Hematopoietic multipotent progenitor cell treated with erythropoietin and hydrocortisone succinate and interleukin-3 and kit ligand, for 17 days (in vitro differentiated cells): ENCODE measurements around the gene VWA8.
"Not testable (repeated sequence)": the region's sequence is repeated elsewhere in the genome, so short reads cannot be mapped to it uniquely, and the experiment has no call there.

Source experiments
- DNase-seq: peaks from one replicate; pipeline ENCODE4 v3.0.0-alpha.2; 2015; ENCODE audit warnings: low spot score

VWA8 gene

GRCh38 chr13:41922894-41923293 is 38.0 kb downstream of the VWA8 start:
- not testable (repeated sequence) for DNase-seq

- no peak for DNase-seq
These were observed 41.0 kb downstream of the VWA8 start for GRCh38 chr13:41919741-41920487.

GRCh38 chr13:41919031-41919740 is 41.7 kb downstream of the VWA8 start:
- DNase-seq: no peak

- DNase-seq: no peak
These were observed 43.3 kb downstream of the VWA8 start for GRCh38 chr13:41917641-41918040.

GRCh38 chr13:41916173-41916954 is 44.5 kb downstream of the VWA8 start:
- DNase-seq: peak; percentile 19

- no peak for DNase-seq
These were observed 45.8 kb downstream of the VWA8 start for GRCh38 chr13:41915081-41915480.

GRCh38 chr13:41914552-41914951 is 46.4 kb downstream of the VWA8 start:
- DNase-seq: no peak

- no peak for DNase-seq
These were observed 51.4 kb downstream of the VWA8 start for GRCh38 chr13:41909506-41909905.

GRCh38 chr13:41905600-41906254 is 55.2 kb downstream of the VWA8 start:
- DNase-seq: peak; percentile 78

GRCh38 chr13:41900918-41901317 is 60.0 kb downstream of the VWA8 start:
- no peak for DNase-seq

GRCh38 chr13:41898411-41898810 is 62.5 kb downstream of the VWA8 start:
- not testable (repeated sequence) for DNase-seq

- no peak for DNase-seq
These were observed 63.8 kb downstream of the VWA8 start for GRCh38 chr13:41897126-41897525.

- DNase-seq: no peak
These were observed 65.4 kb downstream of the VWA8 start for GRCh38 chr13:41895478-41895877.

GRCh38 chr13:41891119-41891518 is 69.8 kb downstream of the VWA8 start:
- DNase-seq: no peak

GRCh38 chr13:41883147-41883546 is 77.8 kb downstream of the VWA8 start:
- no peak for DNase-seq

- DNase-seq: not testable (repeated sequence)
These were observed 79.0 kb downstream of the VWA8 start for GRCh38 chr13:41881890-41882289.

- no peak for DNase-seq
These were observed 79.9 kb downstream of the VWA8 start for GRCh38 chr13:41880966-41881365.

GRCh38 chr13:41864658-41865057 is 96.3 kb downstream of the VWA8 start:
- no peak for DNase-seq

- DNase-seq: not testable (repeated sequence)
These were observed 98.2 kb downstream of the VWA8 start for GRCh38 chr13:41862659-41863058.

- no peak for DNase-seq
These were observed 101.3 kb downstream of the VWA8 start for GRCh38 chr13:41859565-41859964.

GRCh38 chr13:41858780-41859179 is 102.1 kb downstream of the VWA8 start:
- no peak for DNase-seq

GRCh38 chr13:41854758-41855157 is 106.2 kb downstream of the VWA8 start:
- peak; percentile 16 for DNase-seq
